Thyroid gland (tissue), 4 donors: ENCODE data around the gene RBMS1. TPM values are rescaled to one million over a fixed set of nuclear protein-coding genes. Genes with fewer than 3 reads are reported as not detected.

ENCODE experiments used
- DNase-seq, 2 donors: peaks; one replicate each; pipeline ENCODE4 v3.0.0-alpha.2; 2019
- H3K27ac ChIP-seq, 3 donors: fragments of 200-600 bp; sonication (generic); 1 replicate in 2 of 3; 2 replicates in 1 of 3; pipeline ENCODE4 v1.5.1; 2016 to 2019; ENCODE audit warnings: mild to moderate bottlenecking in 1 of 3, moderate library complexity in 1 of 3
- H3K27me3 ChIP-seq: fragments of 200-600 bp; sonication (generic); one replicate; pipeline ENCODE4 v1.5.1; 2019
- H3K36me3 ChIP-seq, 2 donors: fragments of 200-600 bp; sonication (generic); one replicate each; pipeline ENCODE4 v1.5.1; 2016 to 2019
- H3K4me1 ChIP-seq, 2 donors: fragments of 200-600 bp; sonication (generic); one replicate each; pipeline ENCODE4 v1.5.1; 2017 to 2019
- H3K4me3 ChIP-seq, 3 donors: fragments of 200-600 bp; sonication (generic); replicated peaks in 1 of 3; 1 replicate in 2 of 3; 2 replicates in 1 of 3; pipeline ENCODE4 v1.5.1; 2016; ENCODE audit warnings: mild to moderate bottlenecking in 1 of 3
- H3K9me3 ChIP-seq: fragments of 200-600 bp; sonication (generic); one replicate; pipeline ENCODE4 v1.5.1; 2017
- POLR2A ChIP-seq, 2 donors: fragments of 450-650 bp; IDR thresholded peaks; one replicate each; pipeline ENCODE4 v1.6.1; 2017; ENCODE audit warnings: antibody characterized with exemption in 2 of 2, mild to moderate bottlenecking in 2 of 2, moderate library complexity in 1 of 2
- WGBS, 2 donors: methylation state at CpG; one replicate each; pipeline ENCODE4 v1.1.5; 2017; 5-methylcytosine and 5-hydroxymethylcytosine counted together
- intact Hi-C: fragments of 100-400 bp; cut with DNase I; formaldehyde crosslinking; loops from one replicate; pipeline ENCODE4 v1.15.1; 2023
- total RNA-seq, 4 donors: library from RNA; depleted of rRNA; stranded (reverse); fragments of >200 nt; gene quantifications; one replicate each; pipeline ENCODE4 v1.2.3, GENCODE V29; 2016
- TF ChIP-seq, protein P1 (sequence below), 6 experiments: fragments of 200-600 bp in 3 of 6; fragments of 450-650 bp in 3 of 6; sonication (generic) in 3 of 6; IDR thresholded peaks; one replicate each; pipeline ENCODE4 v1.5.1; 2016 to 2019; ENCODE audit warnings: antibody characterized with exemption in 6 of 6, mild to moderate bottlenecking in 2 of 6, inconsistent platforms in 1 of 6, moderate library complexity in 1 of 6

The RBMS1 gene
- total RNA-seq, 4 donors from 2014 or later = 50.9 to 80.1 (median 69.0) TPM

GRCh38 chr2:160376576-160376975 is 117.0 kb downstream of the RBMS1 start:
- no peak for TF ChIP-seq POLR2A (IDR thresholded peaks at IDR 0.05)
- DNase-seq = no peak
- Histone ChIP-seq H3K27me3 (no peaks in the 10 kb centered on the region), H3K4me3 (no peak overlapping the region), H3K27ac (peak overlapping the region in 1 of 3 donors; percentile 4), H3K36me3 (no peaks in the 10 kb centered on the region), H3K9me3 (no peaks in the 10 kb centered on the region), H3K4me1 (peaks cover 35 to 77% of the 10 kb centered on the region in 2 donors)
- WGBS, 2 donors = 79% methylated on average over 4 of the region's 4 CpGs
- intact Hi-C loops = no loop called here

- peak overlapping the region in 1 of 3 donors; percentile 4 for H3K27ac ChIP-seq
- WGBS, 2 donors = 61 to 69% methylated on average over 2 of the region's 2 CpGs
- no peaks in the 10 kb centered on the region for H3K9me3 ChIP-seq
- DNase-seq = no peak
- intact Hi-C loops = no loop called here
- no peaks in the 10 kb centered on the region for H3K27me3 ChIP-seq
- H3K4me1 ChIP-seq = peaks cover 35 to 77% of the 10 kb centered on the region in 2 donors
- H3K36me3 ChIP-seq = no peaks in the 10 kb centered on the region
- no peak overlapping the region for H3K4me3 ChIP-seq
- no peak for TF ChIP-seq POLR2A (IDR thresholded peaks at IDR 0.05)
- TF ChIP-seq, protein P1, sequence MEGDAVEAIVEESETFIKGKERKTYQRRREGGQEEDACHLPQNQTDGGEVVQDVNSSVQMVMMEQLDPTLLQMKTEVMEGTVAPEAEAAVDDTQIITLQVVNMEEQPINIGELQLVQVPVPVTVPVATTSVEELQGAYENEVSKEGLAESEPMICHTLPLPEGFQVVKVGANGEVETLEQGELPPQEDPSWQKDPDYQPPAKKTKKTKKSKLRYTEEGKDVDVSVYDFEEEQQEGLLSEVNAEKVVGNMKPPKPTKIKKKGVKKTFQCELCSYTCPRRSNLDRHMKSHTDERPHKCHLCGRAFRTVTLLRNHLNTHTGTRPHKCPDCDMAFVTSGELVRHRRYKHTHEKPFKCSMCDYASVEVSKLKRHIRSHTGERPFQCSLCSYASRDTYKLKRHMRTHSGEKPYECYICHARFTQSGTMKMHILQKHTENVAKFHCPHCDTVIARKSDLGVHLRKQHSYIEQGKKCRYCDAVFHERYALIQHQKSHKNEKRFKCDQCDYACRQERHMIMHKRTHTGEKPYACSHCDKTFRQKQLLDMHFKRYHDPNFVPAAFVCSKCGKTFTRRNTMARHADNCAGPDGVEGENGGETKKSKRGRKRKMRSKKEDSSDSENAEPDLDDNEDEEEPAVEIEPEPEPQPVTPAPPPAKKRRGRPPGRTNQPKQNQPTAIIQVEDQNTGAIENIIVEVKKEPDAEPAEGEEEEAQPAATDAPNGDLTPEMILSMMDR (IDR thresholded peaks at IDR 0.05) = no peak
Measured at GRCh38 chr2:160375802-160376469, 117.7 kb downstream of the RBMS1 start.

GRCh38 chr2:160375037-160375436 is 118.6 kb downstream of the RBMS1 start:
- H3K4me1 ChIP-seq = peaks cover 35 to 79% of the 10 kb centered on the region in 2 donors
- no peak overlapping the region for H3K4me3 ChIP-seq
- no peaks in the 10 kb centered on the region for H3K27me3 ChIP-seq
- no peak overlapping the region for H3K27ac ChIP-seq
- intact Hi-C loops = no loop called here
- H3K9me3 ChIP-seq = no peaks in the 10 kb centered on the region
- 83 to 84% methylated on average over 4 of the region's 4 CpGs for WGBS, 2 donors
- no peak for DNase-seq
- H3K36me3 ChIP-seq = no peaks in the 10 kb centered on the region
- TF ChIP-seq, protein P1 (IDR thresholded peaks at IDR 0.05) = no peak
- TF ChIP-seq POLR2A (IDR thresholded peaks at IDR 0.05) = no peak

GRCh38 chr2:160373666-160374065 is 119.9 kb downstream of the RBMS1 start:
- no peaks in the 10 kb centered on the region for H3K27me3 ChIP-seq
- DNase-seq = no peak
- no peaks in the 10 kb centered on the region for H3K9me3 ChIP-seq
- H3K36me3 ChIP-seq = no peaks in the 10 kb centered on the region
- intact Hi-C loops = no loop called here
- no peak for TF ChIP-seq POLR2A (IDR thresholded peaks at IDR 0.05)
- TF ChIP-seq, protein P1 (IDR thresholded peaks at IDR 0.05) = no peak
- no peak overlapping the region for H3K4me3 ChIP-seq
- H3K27ac ChIP-seq = no peak overlapping the region
- H3K4me1 ChIP-seq = peaks cover 46 to 80% of the 10 kb centered on the region in 2 donors

GRCh38 chr2:160373263-160373662 is 120.3 kb downstream of the RBMS1 start:
- WGBS, 2 donors = 73 to 81% methylated on average over 2 of the region's 2 CpGs
- H3K4me1 ChIP-seq = peaks cover 46 to 84% of the 10 kb centered on the region in 2 donors
- TF ChIP-seq, protein P1 (IDR thresholded peaks at IDR 0.05) = no peak
- TF ChIP-seq POLR2A (IDR thresholded peaks at IDR 0.05) = no peak
- no peak overlapping the region for H3K27ac ChIP-seq
- no peaks in the 10 kb centered on the region for H3K27me3 ChIP-seq
- H3K36me3 ChIP-seq = no peaks in the 10 kb centered on the region
- intact Hi-C loops = no loop called here
- H3K4me3 ChIP-seq = no peak overlapping the region
- H3K9me3 ChIP-seq = no peaks in the 10 kb centered on the region
- DNase-seq = no peak
